H1 (cell line): Measurements from ENCODE around the gene C1orf74.

Source experiments
- ASH2L ChIP-seq: fragments of 200-600, 300-600 bp; sonication (generic); IDR thresholded peaks from one replicate; pipeline ENCODE4 v1.7.1; 2017; ENCODE audit warnings: low read length
- ATF3 ChIP-seq: IDR thresholded peaks from 2 replicates; pipeline ENCODE4 v1.6.1; 2011; ENCODE audit warnings: low read depth, mild to moderate bottlenecking, low read length; ENCODE audit not compliant: insufficient read depth
- BRCA1 ChIP-seq: IDR thresholded peaks from 2 replicates; pipeline ENCODE4 v1.6.1; 2012; ENCODE audit warnings: low read depth, low read length, improper control_type of control experiment
- CBX8 ChIP-seq: fragments of 300-800, 300-1000 bp; sonication (generic); IDR thresholded peaks from 2 replicates; pipeline ENCODE4 v1.7.1; 2016; ENCODE audit warnings: low read depth, low read length, borderline replicate concordance
- CHD1 ChIP-seq: IDR thresholded peaks from 2 replicates; pipeline ENCODE4 v1.6.1; 2012; ENCODE audit warnings: low read depth, low read length, improper control_type of control experiment
- CTCF ChIP-seq, 3 experiments: IDR thresholded peaks; 1 replicate in 2 of 3; 2 replicates in 1 of 3; pipeline versions ENCODE4 v1.5.1 to v1.6.1; 2011; ENCODE audit warnings: low read length in 3 of 3, mild to moderate bottlenecking in 3 of 3, inconsistent platforms in 2 of 3, low read depth in 1 of 3, moderate library complexity in 1 of 3; ENCODE audit not compliant: insufficient read depth in 1 of 3; ENCODE audit errors: control extremely low read depth in 1 of 3
- E2F6 ChIP-seq: IDR thresholded peaks from 2 replicates; pipeline ENCODE4 v1.6.1; 2012; ENCODE audit warnings: inconsistent platforms
- EP300 ChIP-seq, 2 experiments: IDR thresholded peaks; 1 replicate in 1 of 2; 2 replicates in 1 of 2; pipeline ENCODE4 v1.6.1; 2011 to 2012; ENCODE audit warnings: low read depth in 2 of 2, low read length in 2 of 2, mild to moderate bottlenecking in 2 of 2, borderline replicate concordance in 1 of 2, inconsistent platforms in 1 of 2, moderate library complexity in 1 of 2
- EZH2 ChIP-seq: fragments of 200-600 bp; sonication (generic); IDR thresholded peaks from 2 replicates; pipeline ENCODE4 v1.7.1; 2012; ENCODE audit warnings: low read depth, mild to moderate bottlenecking, moderate library complexity, low read length, inconsistent platforms; ENCODE audit not compliant: severe bottlenecking
- JUN ChIP-seq: IDR thresholded peaks from 2 replicates; pipeline ENCODE4 v1.6.1; 2011; ENCODE audit warnings: low read depth, mild to moderate bottlenecking, improper control_type of control experiment, low read length
- MAFK ChIP-seq: IDR thresholded peaks from 2 replicates; pipeline ENCODE4 v1.6.1; 2012; ENCODE audit warnings: low read depth, mild to moderate bottlenecking, improper control_type of control experiment, low read length
- POLR2A ChIP-seq, 2 experiments: IDR thresholded peaks; 1 replicate in 1 of 2; 2 replicates in 1 of 2; pipeline ENCODE4 v1.6.1; 2011; ENCODE audit warnings: low read depth in 2 of 2, low read length in 2 of 2, mild to moderate bottlenecking in 2 of 2; ENCODE audit errors: control extremely low read depth in 1 of 2
- SP2 ChIP-seq: IDR thresholded peaks from 2 replicates; pipeline ENCODE4 v1.6.1; 2012; ENCODE audit warnings: mild to moderate bottlenecking, low read length, inconsistent platforms
- TEAD4 ChIP-seq: IDR thresholded peaks from 2 replicates; pipeline ENCODE4 v1.6.1; 2012; ENCODE audit warnings: low read depth, low read length, inconsistent platforms, mixed read lengths

GRCh38 chr1:209749205-209749604 lies 35.2 kb downstream of the C1orf74 start:
- no peak for TF ChIP-seq POLR2A (IDR thresholded peaks at IDR 0.05; ENCODE audit: control extremely low read depth in 1 of 2, low read depth in 2 of 2, low read length in 2 of 2)
- TF ChIP-seq EZH2 = no peak
- TF ChIP-seq JUN = no peak
- TF ChIP-seq EP300 (IDR thresholded peaks at IDR 0.05; ENCODE audit: borderline replicate concordance in 1 of 2, low read depth in 2 of 2, low read length in 2 of 2) = no peak
- TF ChIP-seq CBX8 = no peak
- TF ChIP-seq ASH2L = no peak
- TF ChIP-seq SP2 = no peak
- TF ChIP-seq CTCF (IDR thresholded peaks at IDR 0.05; ENCODE audit: control extremely low read depth in 1 of 3, insufficient read depth in 1 of 3, low read depth in 1 of 3, low read length in 3 of 3) = no peak
- TF ChIP-seq E2F6 = no peak
- no peak for TF ChIP-seq TEAD4
- TF ChIP-seq CHD1 = no peak
- TF ChIP-seq MAFK = no peak
- TF ChIP-seq ATF3 = no peak
- no peak for TF ChIP-seq BRCA1
